Spleen (tissue), 11 donors: ENCODE results near the gene MORC1. TPM values are rescaled to one million over a fixed set of nuclear protein-coding genes. Genes with fewer than 3 reads are reported as not detected.

Experiments
- DNase-seq: peaks from one replicate; pipeline ENCODE4 v3.0.0-alpha.2; 2020
- H3K27ac ChIP-seq, 8 donors: fragments of 200-600 bp; sonication (generic) in 7 of 8; 1 replicate in 4 of 8; 2 replicates in 4 of 8; pipeline versions ENCODE4 v1.5.0 to v1.8.0; 2016 to 2021; ENCODE audit warnings: inconsistent platforms in 4 of 8, mild to moderate bottlenecking in 4 of 8, moderate library complexity in 1 of 8
- H3K27me3 ChIP-seq, 7 donors: fragments of 200-600 bp; sonication (generic) in 6 of 7; replicated peaks in 1 of 7; 1 replicate in 4 of 7; 2 replicates in 3 of 7; pipeline versions ENCODE4 v1.5.0 to v1.8.0; 2016 to 2021; ENCODE audit warnings: inconsistent platforms in 3 of 7, mild to moderate bottlenecking in 1 of 7
- H3K36me3 ChIP-seq, 6 donors: fragments of 200-600 bp; sonication (generic) in 5 of 6; 1 replicate in 4 of 6; 2 replicates in 2 of 6; pipeline versions ENCODE4 v1.5.0 to v1.8.0; 2016 to 2021; ENCODE audit warnings: inconsistent platforms in 2 of 6
- H3K4me1 ChIP-seq, 6 donors: fragments of 200-600 bp; sonication (generic) in 5 of 6; 1 replicate in 3 of 6; 2 replicates in 3 of 6; pipeline versions ENCODE4 v1.5.0 to v1.8.0; 2016 to 2021; ENCODE audit warnings: inconsistent platforms in 3 of 6
- H3K4me3 ChIP-seq, 8 donors: fragments of 200-600 bp; sonication (generic) in 7 of 8; 1 replicate in 4 of 8; 2 replicates in 4 of 8; pipeline versions ENCODE4 v1.5.0 to v1.8.0; 2016 to 2021; ENCODE audit warnings: inconsistent platforms in 4 of 8, mild to moderate bottlenecking in 4 of 8, moderate library complexity in 2 of 8
- H3K9me3 ChIP-seq, 8 donors: fragments of 200-600 bp; sonication (generic) in 7 of 8; 1 replicate in 4 of 8; 2 replicates in 4 of 8; pipeline versions ENCODE4 v1.5.0 to v1.8.0; 2016 to 2021; ENCODE audit warnings: inconsistent platforms in 4 of 8
- POLR2A ChIP-seq, 3 donors: fragments of 450-650 bp; IDR thresholded peaks; one replicate each; pipeline ENCODE4 v1.5.1; 2017; ENCODE audit warnings: antibody characterized with exemption in 3 of 3, mild to moderate bottlenecking in 1 of 3
- POLR2AphosphoS5 ChIP-seq, 3 donors: sonication (generic); formaldehyde crosslinking; IDR thresholded peaks; one replicate each; pipeline ENCODE4 v1.5.1; 2017; ENCODE audit warnings: antibody characterized with exemption in 3 of 3
- WGBS, 5 donors: extraction: QIAGEN DNeasy Blood & Tissue Kit in 3 of 5; methylation state at CpG; one replicate each; pipeline versions ENCODE4 v1.1.5 to v1.1.7; 2013 to 2018; 5-methylcytosine and 5-hydroxymethylcytosine counted together
- intact Hi-C: fragments of 100-400 bp; cut with DNase I; formaldehyde crosslinking; loops from one replicate; pipeline ENCODE4 v1.15.0; 2023; ENCODE audit warnings: low total_unique reads
- polyA plus RNA-seq, 3 donors: library from polyadenylated mRNA; stranded (reverse); fragments of 200-250 nt; gene quantifications; one replicate each; pipeline ENCODE4 v1.2.1, GENCODE V29; 2013
- total RNA-seq, 7 donors: library from RNA; depleted of rRNA in 3 of 7; stranded (reverse); fragments of >200 nt in 3 of 7; fragmentation: NEBNext Ultra II Directional in 4 of 7; extraction: Animal tissue kit (Norgen Biotek cat#: 25700) in 4 of 7; gene quantifications; one replicate each; pipeline versions ENCODE4 v1.1.0 to v1.2.1, GENCODE V29; 2016 to 2021
- TF ChIP-seq, protein P1 (sequence below), 11 experiments: fragments of 200-600 bp in 7 of 11; fragments of 450-650 bp in 4 of 11; sonication (generic) in 4 of 11; IDR thresholded peaks in 8 of 11; conservative IDR thresholded peaks in 3 of 11; 1 replicate in 7 of 11; 2 replicates in 4 of 11; pipeline versions ENCODE4 v1.4.0 to v1.8.0; 2016 to 2021; ENCODE audit warnings: antibody characterized with exemption in 11 of 11, inconsistent platforms in 4 of 11, mild to moderate bottlenecking in 1 of 11
- donor health status: healthy with polysubstance abuse.
- donor health status: DM: no; HTN: no; CAD: no; lungs with moderate emphysema.
- donor health status: DM: no; HTN: no; CAD: no.
- donor health status: Bipolar disorder and iron deficiency.
- donor health status: healthy.
- donor health status: DM: no; HTN: no; CAD: no.
- donor health status: DM: yes; HTN: yes; CAD: no.

Gene MORC1
- total and polyA plus RNA-seq, 10 donors = 0.03 to 0.24 (median 0.13) TPM; not detected in 6

- H3K9me3 ChIP-seq = no peaks in the 10 kb centered on the region
- no peak overlapping the region for H3K27ac ChIP-seq
- 85 to 91% (median 86%) methylated on average over 3 of the region's 3 CpGs for WGBS, 5 donors
- H3K4me3 ChIP-seq = no peak overlapping the region
- intact Hi-C loops = no loop called here
- no peak for TF ChIP-seq POLR2AphosphoS5 (IDR thresholded peaks at IDR 0.05)
- TF ChIP-seq, protein P1, sequence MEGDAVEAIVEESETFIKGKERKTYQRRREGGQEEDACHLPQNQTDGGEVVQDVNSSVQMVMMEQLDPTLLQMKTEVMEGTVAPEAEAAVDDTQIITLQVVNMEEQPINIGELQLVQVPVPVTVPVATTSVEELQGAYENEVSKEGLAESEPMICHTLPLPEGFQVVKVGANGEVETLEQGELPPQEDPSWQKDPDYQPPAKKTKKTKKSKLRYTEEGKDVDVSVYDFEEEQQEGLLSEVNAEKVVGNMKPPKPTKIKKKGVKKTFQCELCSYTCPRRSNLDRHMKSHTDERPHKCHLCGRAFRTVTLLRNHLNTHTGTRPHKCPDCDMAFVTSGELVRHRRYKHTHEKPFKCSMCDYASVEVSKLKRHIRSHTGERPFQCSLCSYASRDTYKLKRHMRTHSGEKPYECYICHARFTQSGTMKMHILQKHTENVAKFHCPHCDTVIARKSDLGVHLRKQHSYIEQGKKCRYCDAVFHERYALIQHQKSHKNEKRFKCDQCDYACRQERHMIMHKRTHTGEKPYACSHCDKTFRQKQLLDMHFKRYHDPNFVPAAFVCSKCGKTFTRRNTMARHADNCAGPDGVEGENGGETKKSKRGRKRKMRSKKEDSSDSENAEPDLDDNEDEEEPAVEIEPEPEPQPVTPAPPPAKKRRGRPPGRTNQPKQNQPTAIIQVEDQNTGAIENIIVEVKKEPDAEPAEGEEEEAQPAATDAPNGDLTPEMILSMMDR (IDR thresholded peaks at IDR 0.05 in 8 of 11, conservative IDR thresholded peaks at IDR 0.05 in 3 of 11) = no peak
- no peaks in the 10 kb centered on the region for H3K27me3 ChIP-seq
- H3K36me3 ChIP-seq = no peaks in the 10 kb centered on the region
- H3K4me1 ChIP-seq = peaks cover 0 to 9% (median 1%) of the 10 kb centered on the region in 6 donors
- no peak for DNase-seq
These were observed 60.3 kb downstream of the MORC1 start for GRCh38 chr3:109057616-109058015.

GRCh38 chr3:109057056-109057455, 60.9 kb downstream of the MORC1 start:
- Histone ChIP-seq H3K9me3 (no peaks in the 10 kb centered on the region), H3K4me1 (peaks cover 0 to 9% (median 1%) of the 10 kb centered on the region in 6 donors), H3K4me3 (no peak overlapping the region), H3K27ac (no peak overlapping the region), H3K36me3 (no peaks in the 10 kb centered on the region), H3K27me3 (no peaks in the 10 kb centered on the region)
- WGBS, 5 donors = 91 to 96% (median 95%) methylated on average over 3 of the region's 3 CpGs
- DNase-seq = no peak
- TF ChIP-seq POLR2AphosphoS5 (IDR thresholded peaks at IDR 0.05) = no peak
- TF ChIP-seq, protein P1 (IDR thresholded peaks at IDR 0.05 in 8 of 11, conservative IDR thresholded peaks at IDR 0.05 in 3 of 11) = no peak
- no peak for TF ChIP-seq POLR2A (IDR thresholded peaks at IDR 0.05)
- intact Hi-C loops = no loop called here

GRCh38 chr3:109050591-109051167, 67.3 kb downstream of the MORC1 start:
- WGBS, 5 donors = 33 to 46% (median 39%) methylated on average over 3 of the region's 3 CpGs
- Histone ChIP-seq H3K4me3 (no peak overlapping the region), H3K4me1 (no peaks in the 10 kb centered on the region), H3K27ac (no peak overlapping the region), H3K36me3 (no peaks in the 10 kb centered on the region), H3K27me3 (no peaks in the 10 kb centered on the region), H3K9me3 (no peaks in the 10 kb centered on the region)
- no peak for TF ChIP-seq POLR2AphosphoS5 (IDR thresholded peaks at IDR 0.05)
- TF ChIP-seq, protein P1 (IDR thresholded peaks at IDR 0.05 in 8 of 11, conservative IDR thresholded peaks at IDR 0.05 in 3 of 11) = peak in 7 of 11 experiments; percentile 13 to 54 (median 38)
- intact Hi-C loops = no loop called here
- DNase-seq = no peak

DNA sequence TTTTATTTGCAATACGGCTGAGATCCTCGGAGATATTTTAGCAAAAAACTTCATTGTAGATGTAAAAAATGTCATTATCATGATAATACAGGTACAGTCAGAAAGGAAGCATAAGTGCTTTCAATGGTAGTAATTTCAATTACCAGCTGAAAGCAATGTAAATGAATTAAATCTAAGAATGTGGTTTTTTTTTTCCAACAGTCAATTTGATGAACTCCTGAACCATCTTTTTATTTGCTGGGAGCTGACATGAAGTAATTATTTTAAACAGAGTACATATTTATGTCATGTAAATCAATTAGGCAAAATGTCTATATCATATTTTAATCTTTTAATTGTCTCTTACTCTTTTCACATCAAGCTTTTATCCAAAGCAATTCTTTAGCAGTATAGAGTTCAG, 70.6 kb downstream of the MORC1 start:
- no peaks in the 10 kb centered on the region for H3K36me3 ChIP-seq
- no peak overlapping the region for H3K4me3 ChIP-seq
- no peak overlapping the region for H3K27ac ChIP-seq
- H3K27me3 ChIP-seq = no peaks in the 10 kb centered on the region
- TF ChIP-seq POLR2A (IDR thresholded peaks at IDR 0.05) = no peak
- TF ChIP-seq, protein P1 (IDR thresholded peaks at IDR 0.05 in 8 of 11, conservative IDR thresholded peaks at IDR 0.05 in 3 of 11) = no peak
- TF ChIP-seq POLR2AphosphoS5 (IDR thresholded peaks at IDR 0.05) = no peak
- DNase-seq = no peak
- WGBS, 5 donors = 89 to 95% (median 90%) methylated on average over 2 of the region's 2 CpGs
- H3K9me3 ChIP-seq = no peaks in the 10 kb centered on the region
- H3K4me1 ChIP-seq = no peaks in the 10 kb centered on the region
- intact Hi-C loops = no loop called here
